CD4-positive, alpha-beta T cell treated with Interleukin-15 for 4 hours (primary cell): Measurements from ENCODE around the gene PIGR.

Experiments
- DNase-seq: peaks from one replicate; pipeline ENCODE4 v3.0.0-alpha.2; 2020; ENCODE audit warnings: low spot score

The PIGR gene

GRCh38 chr1:206946261-206946660 lies at the start of gene PIGR:
TSS of gene PIGR (minus strand) at chr1:206946466. CDS start at chr1:206940531, 5,935 bp downstream.
- DNase-seq: no peak

- no peak for DNase-seq
These were observed 46.5 kb upstream of the PIGR start for GRCh38 chr1:206992790-206993189.

GRCh38 chr1:206987873-206988272 lies 41.6 kb upstream of the PIGR start:
- no peak for DNase-seq

GRCh38 chr1:206986885-206987284 lies 40.6 kb upstream of the PIGR start:
- no peak for DNase-seq

GRCh38 chr1:206986402-206986801 lies 40.1 kb upstream of the PIGR start:
- no peak for DNase-seq

- no peak for DNase-seq
These were observed 39.0 kb upstream of the PIGR start for GRCh38 chr1:206985162-206985749.

GRCh38 chr1:206982216-206982615 lies 36.0 kb upstream of the PIGR start:
- peak; percentile 60 for DNase-seq

- DNase-seq: no peak
These were observed 33.2 kb upstream of the PIGR start for GRCh38 chr1:206979379-206980043.

GRCh38 chr1:206978259-206978658 lies 32.0 kb upstream of the PIGR start:
- no peak for DNase-seq

- no peak for DNase-seq
These were observed 29.0 kb upstream of the PIGR start for GRCh38 chr1:206975306-206975705.

GRCh38 chr1:206974140-206974539 lies 27.9 kb upstream of the PIGR start:
- DNase-seq: no peak

- no peak for DNase-seq
These were observed 26.5 kb upstream of the PIGR start for GRCh38 chr1:206972728-206973127.

GRCh38 chr1:206971029-206971655 lies 24.9 kb upstream of the PIGR start:
- no peak for DNase-seq

GRCh38 chr1:206970446-206970845 lies 24.2 kb upstream of the PIGR start, which contains the start of gene FCAMR:
TSS of gene FCAMR (minus strand) at chr1:206970460. CDS start at chr1:206970125, 335 bp downstream.
- no peak for DNase-seq

GRCh38 chr1:206969090-206969489 lies 22.8 kb upstream of the PIGR start:
- DNase-seq: no peak

GRCh38 chr1:206967096-206967849 lies 21.0 kb upstream of the PIGR start:
- no peak for DNase-seq

GRCh38 chr1:206965781-206966180 lies 19.5 kb upstream of the PIGR start:
- DNase-seq: no peak

GRCh38 chr1:206963740-206964139 lies 17.5 kb upstream of the PIGR start:
- DNase-seq: no peak

GRCh38 chr1:206963119-206963712 lies 16.9 kb upstream of the PIGR start:
- DNase-seq: no peak

GRCh38 chr1:206962272-206962671 lies 16.0 kb upstream of the PIGR start:
- DNase-seq: no peak

GRCh38 chr1:206961668-206962067 lies 15.4 kb upstream of the PIGR start:
- DNase-seq: no peak

- no peak for DNase-seq
These were observed 14.6 kb upstream of the PIGR start for GRCh38 chr1:206960676-206961386.
